T-helper 1 cell treated with Interleukin-12 subunit alpha and Interleukin-12 subunit beta and Interleukin-4 antibody, amounts not matched to agents 30 μg/mL and 1 μg/mL, for 36 hours (primary cell): Measurements from ENCODE around the gene GSTM5.
"Not testable (repeated sequence)": the region's sequence is repeated elsewhere in the genome, so short reads cannot be mapped to it uniquely, and the experiment has no call there.

ENCODE experiments used
- H3K27ac Mint-ChIP-seq: one replicate; pipeline ENCODE4 v1.8.0; 2021; ENCODE audit warnings: mild to moderate bottlenecking, mixed read lengths
- H3K27me3 Mint-ChIP-seq: one replicate; pipeline ENCODE4 v1.8.0; 2021; ENCODE audit warnings: low read depth, mixed read lengths
- H3K36me3 Mint-ChIP-seq: one replicate; pipeline ENCODE4 v1.8.0; 2021; ENCODE audit warnings: low read depth, mixed read lengths
- H3K4me1 Mint-ChIP-seq: one replicate; pipeline ENCODE4 v1.8.0; 2021; ENCODE audit warnings: low read depth, mixed read lengths
- H3K4me3 Mint-ChIP-seq: one replicate; pipeline ENCODE4 v1.8.0; 2021; ENCODE audit warnings: mild to moderate bottlenecking, moderate library complexity, mixed read lengths
- H3K9me3 Mint-ChIP-seq: one replicate; pipeline ENCODE4 v1.8.0; 2021; ENCODE audit warnings: mixed read lengths

GSTM5 gene

GRCh38 chr1:109687109-109687508, 24.9 kb upstream of the GSTM5 start:
- H3K9me3 Mint-ChIP-seq, H3K27me3 Mint-ChIP-seq: not testable (repeated sequence)
- H3K4me1 Mint-ChIP-seq, result peaks cover 20% of the 10 kb centered on the region
- H3K4me3 Mint-ChIP-seq, result peak overlapping the region; percentile 91
- H3K27ac Mint-ChIP-seq, result peak overlapping the region; percentile 91
- H3K36me3 Mint-ChIP-seq, result peaks cover 20% of the 10 kb centered on the region

- H3K4me1 Mint-ChIP-seq, result peaks cover 20% of the 10 kb centered on the region
- H3K27me3 Mint-ChIP-seq, result no peaks in the 10 kb centered on the region
- peaks cover 10% of the 10 kb centered on the region for H3K9me3 Mint-ChIP-seq
Observed at GRCh38 chr1:109687641-109688499, 24.2 kb upstream of the GSTM5 start, which contains the start of gene GSTM1. TSS of gene GSTM1 (plus strand) at chr1:109687817. CDS start at chr1:109687874, 57 bp downstream.

GRCh38 chr1:109689844-109690405, 22.1 kb upstream of the GSTM5 start:
- peak overlapping the region; percentile 68 for H3K4me3 Mint-ChIP-seq

More at GRCh38 chr1:109687641-109688499, 24.2 kb upstream of the GSTM5 start, which contains the start of gene GSTM1:
- H3K4me3 Mint-ChIP-seq, result peak within 1 kb of the TSS; percentile 91
- peak within 1 kb of the TSS; percentile 91 for H3K27ac Mint-ChIP-seq
- H3K36me3 Mint-ChIP-seq, result peaks cover 20% of the 10 kb centered on the region

GRCh38 chr1:109691759-109692158, 20.3 kb upstream of the GSTM5 start:
- Mint-ChIP-seq H3K27ac (no peak overlapping the region), H3K36me3 (peaks cover 15% of the 10 kb centered on the region), H3K4me1 (peaks cover 20% of the 10 kb centered on the region), H3K9me3 (no peaks in the 10 kb centered on the region), H3K27me3 (no peaks in the 10 kb centered on the region), H3K4me3 (no peak overlapping the region)

More at GRCh38 chr1:109689844-109690405, 22.1 kb upstream of the GSTM5 start:
- Mint-ChIP-seq H3K27me3 (no peaks in the 10 kb centered on the region), H3K27ac (no peak overlapping the region), H3K36me3 (peaks cover 18% of the 10 kb centered on the region), H3K4me1 (peaks cover 20% of the 10 kb centered on the region), H3K9me3 (peaks cover 4% of the 10 kb centered on the region)

- not testable (repeated sequence) for H3K4me3 Mint-ChIP-seq, H3K4me1 Mint-ChIP-seq
Observed at GRCh38 chr1:109694400-109694799, 17.7 kb upstream of the GSTM5 start.

GRCh38 chr1:109695138-109695537, 16.9 kb upstream of the GSTM5 start:
- not testable (repeated sequence) for H3K4me1 Mint-ChIP-seq, H3K27me3 Mint-ChIP-seq, H3K9me3 Mint-ChIP-seq, H3K36me3 Mint-ChIP-seq, H3K27ac Mint-ChIP-seq, H3K4me3 Mint-ChIP-seq

More at GRCh38 chr1:109694400-109694799, 17.7 kb upstream of the GSTM5 start:
- H3K9me3 Mint-ChIP-seq, H3K27me3 Mint-ChIP-seq, H3K27ac Mint-ChIP-seq: not testable (repeated sequence)
- H3K36me3 Mint-ChIP-seq, result peaks cover 13% of the 10 kb centered on the region

GRCh38 chr1:109697066-109697465, 15.0 kb upstream of the GSTM5 start:
- H3K4me3 Mint-ChIP-seq, result no peak overlapping the region
- H3K27ac Mint-ChIP-seq, result no peak overlapping the region
- no peaks in the 10 kb centered on the region for H3K9me3 Mint-ChIP-seq
- H3K27me3 Mint-ChIP-seq, result no peaks in the 10 kb centered on the region
- H3K4me1 Mint-ChIP-seq, result no peaks in the 10 kb centered on the region
- peaks cover 2% of the 10 kb centered on the region for H3K36me3 Mint-ChIP-seq

- not testable (repeated sequence) for H3K9me3 Mint-ChIP-seq, H3K4me1 Mint-ChIP-seq, H3K36me3 Mint-ChIP-seq, H3K27me3 Mint-ChIP-seq, H3K4me3 Mint-ChIP-seq, H3K27ac Mint-ChIP-seq
Observed at GRCh38 chr1:109697861-109698260, 14.2 kb upstream of the GSTM5 start.

GRCh38 chr1:109702940-109703339, 9.1 kb upstream of the GSTM5 start:
- not testable (repeated sequence) for H3K27ac Mint-ChIP-seq, H3K27me3 Mint-ChIP-seq, H3K9me3 Mint-ChIP-seq, H3K4me3 Mint-ChIP-seq, H3K4me1 Mint-ChIP-seq, H3K36me3 Mint-ChIP-seq

GRCh38 chr1:109704173-109704572, 7.9 kb upstream of the GSTM5 start:
- Mint-ChIP-seq H3K27me3 (no peaks in the 10 kb centered on the region), H3K27ac (no peak overlapping the region), H3K4me1 (no peaks in the 10 kb centered on the region), H3K4me3 (no peak overlapping the region), H3K36me3 (peaks cover 3% of the 10 kb centered on the region), H3K9me3 (peaks cover 12% of the 10 kb centered on the region)

GRCh38 chr1:109705411-109705810, 6.6 kb upstream of the GSTM5 start:
- no peaks in the 10 kb centered on the region for H3K27me3 Mint-ChIP-seq
- no peaks in the 10 kb centered on the region for H3K4me1 Mint-ChIP-seq
- H3K9me3 Mint-ChIP-seq, result peaks cover 17% of the 10 kb centered on the region
- peaks cover 7% of the 10 kb centered on the region for H3K36me3 Mint-ChIP-seq
- H3K27ac Mint-ChIP-seq, result no peak overlapping the region
- no peak overlapping the region for H3K4me3 Mint-ChIP-seq

- H3K4me3 Mint-ChIP-seq, H3K36me3 Mint-ChIP-seq, H3K27me3 Mint-ChIP-seq, H3K27ac Mint-ChIP-seq, H3K4me1 Mint-ChIP-seq: not testable (repeated sequence)
- peaks cover 17% of the 10 kb centered on the region for H3K9me3 Mint-ChIP-seq
Observed at GRCh38 chr1:109708949-109709348, 3.1 kb upstream of the GSTM5 start.

- not testable (repeated sequence) for H3K4me3 Mint-ChIP-seq, H3K4me1 Mint-ChIP-seq, H3K36me3 Mint-ChIP-seq, H3K27me3 Mint-ChIP-seq, H3K27ac Mint-ChIP-seq
- peaks cover 17% of the 10 kb centered on the region for H3K9me3 Mint-ChIP-seq
Observed at GRCh38 chr1:109709822-109710221, 2.2 kb upstream of the GSTM5 start.

GRCh38 chr1:109712321-109712864, 342 bp downstream of the GSTM5 start:
- Mint-ChIP-seq H3K4me3 (no peak overlapping the region), H3K27ac (no peak overlapping the region), H3K4me1 (no peaks in the 10 kb centered on the region), H3K36me3 (peaks cover 7% of the 10 kb centered on the region), H3K9me3 (peaks cover 17% of the 10 kb centered on the region), H3K27me3 (peaks cover 4% of the 10 kb centered on the region)

- H3K4me1 Mint-ChIP-seq, result no peaks in the 10 kb centered on the region
- H3K27ac Mint-ChIP-seq, result no peak overlapping the region
- no peak overlapping the region for H3K4me3 Mint-ChIP-seq
- H3K27me3 Mint-ChIP-seq, result peaks cover 4% of the 10 kb centered on the region
- peaks cover 4% of the 10 kb centered on the region for H3K36me3 Mint-ChIP-seq
- peaks cover 10% of the 10 kb centered on the region for H3K9me3 Mint-ChIP-seq
Observed at GRCh38 chr1:109713636-109714035, 1.6 kb downstream of the GSTM5 start.
